Body of pancreas (tissue), 4 donors: ENCODE data around the gene EDIL3. TPM values are rescaled to one million over a fixed set of nuclear protein-coding genes. Genes with fewer than 3 reads are reported as not detected.

Source experiments
- ATAC-seq: fragments of 150-250 bp; one replicate; pipeline ENCODE4 v1.9.1; 2016
- DNase-seq, 4 donors: peaks; one replicate each; pipeline ENCODE4 v3.0.0-alpha.2; 2019
- H3K27ac ChIP-seq, 4 donors: fragments of 200-600 bp; sonication (generic); 1 replicate in 3 of 4; 2 replicates in 1 of 4; pipeline versions ENCODE4 v1.5.1 to v1.6.1; 2016 to 2019; ENCODE audit warnings: mild to moderate bottlenecking in 1 of 4, mixed read lengths in 1 of 4, moderate library complexity in 1 of 4
- H3K27me3 ChIP-seq, 2 donors: fragments of 200-600 bp; sonication (generic); one replicate each; pipeline ENCODE4 v1.6.0; 2016; ENCODE audit warnings: mild to moderate bottlenecking in 1 of 2
- H3K36me3 ChIP-seq, 2 donors: fragments of 200-600 bp; sonication (generic); replicated peaks in 1 of 2; 2 replicates each; pipeline ENCODE4 v1.5.1; 2016; ENCODE audit warnings: low read depth in 2 of 2; ENCODE audit not compliant: insufficient read depth in 1 of 2
- H3K4me1 ChIP-seq: fragments of 200-600 bp; sonication (generic); one replicate; pipeline ENCODE4 v1.6.0; 2016
- H3K4me3 ChIP-seq, 2 donors: fragments of 200-600 bp; sonication (generic); 1 replicate in 1 of 2; 2 replicates in 1 of 2; pipeline ENCODE4 v1.5.1; 2016 to 2019
- H3K9me3 ChIP-seq, 3 donors: fragments of 200-600 bp; sonication (generic); 1 replicate in 2 of 3; 2 replicates in 1 of 3; pipeline ENCODE4 v1.5.1; 2016
- POLR2A ChIP-seq, 3 donors: fragments of 450-650 bp; IDR thresholded peaks; one replicate each; pipeline ENCODE4 v1.6.1; 2016; ENCODE audit warnings: antibody characterized with exemption in 3 of 3, mild to moderate bottlenecking in 2 of 3
- WGBS, 2 donors: methylation state at CpG; one replicate each; pipeline ENCODE4 v1.1.5; 2017; 5-methylcytosine and 5-hydroxymethylcytosine counted together
- intact Hi-C: fragments of 100-400 bp; cut with DNase I; formaldehyde crosslinking; loops from one replicate; pipeline ENCODE4 v1.15.1; 2023
- total RNA-seq, 2 donors: library from RNA; depleted of rRNA; stranded (reverse); fragments of >200 nt; gene quantifications; one replicate each; pipeline ENCODE4 v1.1.0, GENCODE V29; 2016
- TF ChIP-seq, protein P1 (sequence below), 7 experiments: fragments of 450-650 bp in 4 of 7; fragments of 200-600 bp in 3 of 7; sonication (generic) in 3 of 7; IDR thresholded peaks; one replicate each; pipeline ENCODE4 v1.5.1; 2016 to 2019; ENCODE audit warnings: antibody characterized with exemption in 7 of 7

EDIL3 gene
- total RNA-seq, 2 donors from 2014 or later: 2.3 to 4.7 TPM

DNA sequence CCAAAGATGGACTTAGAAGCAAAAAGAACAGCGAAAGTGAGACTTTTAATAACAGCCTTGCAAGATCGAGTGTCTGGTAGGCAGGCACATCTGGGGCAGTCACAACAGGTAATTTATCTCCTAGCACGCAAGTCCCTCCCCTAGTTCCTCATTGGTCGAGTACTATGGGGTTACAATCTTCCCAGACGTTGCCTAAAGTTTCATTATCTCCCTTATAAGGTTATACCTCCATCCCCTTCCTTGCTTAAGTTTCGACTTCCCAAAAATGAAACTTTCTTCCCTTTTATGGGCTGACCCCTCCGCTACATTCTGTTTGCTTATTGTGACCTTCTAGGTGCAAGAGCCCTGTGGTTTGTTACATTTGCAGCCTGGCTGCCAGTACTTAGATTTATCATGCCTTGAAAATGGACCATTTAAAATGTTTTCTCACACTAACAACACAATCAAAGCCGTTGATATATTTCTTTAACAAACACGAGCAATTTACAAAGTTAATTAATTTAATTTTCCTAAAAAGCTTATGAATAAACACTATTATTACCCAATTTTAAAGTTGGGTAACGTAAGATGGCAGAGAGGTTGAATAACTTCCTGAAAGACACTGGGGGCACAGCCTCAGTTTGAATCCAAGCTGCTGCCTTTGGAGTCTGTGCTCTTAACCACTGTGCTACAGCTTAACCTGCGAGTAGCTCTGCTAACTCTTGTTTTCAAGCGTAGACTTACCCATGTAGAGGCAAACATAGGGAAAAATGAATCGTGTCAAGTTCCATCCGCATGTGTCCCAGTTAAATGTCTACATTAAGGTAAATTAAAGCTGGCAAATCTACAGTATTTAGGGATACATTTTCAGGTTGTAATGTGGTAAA lies 91.7 kb downstream of the EDIL3 start:
- Histone ChIP-seq H3K27me3 (no peaks in the 10 kb centered on the region), H3K36me3 (no peaks in the 10 kb centered on the region), H3K27ac (no peak overlapping the region), H3K9me3 (no peaks in the 10 kb centered on the region), H3K4me3 (no peak overlapping the region), H3K4me1 (no peaks in the 10 kb centered on the region)
- 60 to 61% methylated on average over 14 of the region's 14 CpGs for WGBS, 2 donors
- no peak for ATAC-seq
- TF ChIP-seq, protein P1, sequence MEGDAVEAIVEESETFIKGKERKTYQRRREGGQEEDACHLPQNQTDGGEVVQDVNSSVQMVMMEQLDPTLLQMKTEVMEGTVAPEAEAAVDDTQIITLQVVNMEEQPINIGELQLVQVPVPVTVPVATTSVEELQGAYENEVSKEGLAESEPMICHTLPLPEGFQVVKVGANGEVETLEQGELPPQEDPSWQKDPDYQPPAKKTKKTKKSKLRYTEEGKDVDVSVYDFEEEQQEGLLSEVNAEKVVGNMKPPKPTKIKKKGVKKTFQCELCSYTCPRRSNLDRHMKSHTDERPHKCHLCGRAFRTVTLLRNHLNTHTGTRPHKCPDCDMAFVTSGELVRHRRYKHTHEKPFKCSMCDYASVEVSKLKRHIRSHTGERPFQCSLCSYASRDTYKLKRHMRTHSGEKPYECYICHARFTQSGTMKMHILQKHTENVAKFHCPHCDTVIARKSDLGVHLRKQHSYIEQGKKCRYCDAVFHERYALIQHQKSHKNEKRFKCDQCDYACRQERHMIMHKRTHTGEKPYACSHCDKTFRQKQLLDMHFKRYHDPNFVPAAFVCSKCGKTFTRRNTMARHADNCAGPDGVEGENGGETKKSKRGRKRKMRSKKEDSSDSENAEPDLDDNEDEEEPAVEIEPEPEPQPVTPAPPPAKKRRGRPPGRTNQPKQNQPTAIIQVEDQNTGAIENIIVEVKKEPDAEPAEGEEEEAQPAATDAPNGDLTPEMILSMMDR (IDR thresholded peaks at IDR 0.05): no peak
- no peak for TF ChIP-seq POLR2A (IDR thresholded peaks at IDR 0.05)
- intact Hi-C loops: no loop called here
- DNase-seq: no peak

GRCh38 chr5:84292000-84292642 lies 92.6 kb downstream of the EDIL3 start:
- intact Hi-C loops: no loop called here
- no peaks in the 10 kb centered on the region for H3K27me3 ChIP-seq
- ATAC-seq: no peak

GRCh38 chr5:84290673-84291072 lies 94.0 kb downstream of the EDIL3 start:
- Histone ChIP-seq H3K27me3 (no peaks in the 10 kb centered on the region), H3K9me3 (no peaks in the 10 kb centered on the region), H3K36me3 (no peaks in the 10 kb centered on the region), H3K4me3 (no peak overlapping the region), H3K4me1 (no peaks in the 10 kb centered on the region), H3K27ac (no peak overlapping the region)
- WGBS, 2 donors: 68 to 72% methylated on average over 2 of the region's 2 CpGs
- no peak for TF ChIP-seq POLR2A (IDR thresholded peaks at IDR 0.05)
- TF ChIP-seq, protein P1 (IDR thresholded peaks at IDR 0.05): no peak
- no peak for DNase-seq
- intact Hi-C loops: no loop called here
- no peak for ATAC-seq

More at GRCh38 chr5:84292000-84292642, 92.6 kb downstream of the EDIL3 start:
- no peak overlapping the region for H3K4me3 ChIP-seq
- no peaks in the 10 kb centered on the region for H3K36me3 ChIP-seq
- 84 to 94% methylated on average over 1 of the region's 1 CpG for WGBS, 2 donors
- H3K4me1 ChIP-seq: no peaks in the 10 kb centered on the region
- no peak overlapping the region for H3K27ac ChIP-seq
- no peak for DNase-seq
- H3K9me3 ChIP-seq: no peaks in the 10 kb centered on the region
- no peak for TF ChIP-seq POLR2A (IDR thresholded peaks at IDR 0.05)
- TF ChIP-seq, protein P1 (IDR thresholded peaks at IDR 0.05): no peak

DNA sequence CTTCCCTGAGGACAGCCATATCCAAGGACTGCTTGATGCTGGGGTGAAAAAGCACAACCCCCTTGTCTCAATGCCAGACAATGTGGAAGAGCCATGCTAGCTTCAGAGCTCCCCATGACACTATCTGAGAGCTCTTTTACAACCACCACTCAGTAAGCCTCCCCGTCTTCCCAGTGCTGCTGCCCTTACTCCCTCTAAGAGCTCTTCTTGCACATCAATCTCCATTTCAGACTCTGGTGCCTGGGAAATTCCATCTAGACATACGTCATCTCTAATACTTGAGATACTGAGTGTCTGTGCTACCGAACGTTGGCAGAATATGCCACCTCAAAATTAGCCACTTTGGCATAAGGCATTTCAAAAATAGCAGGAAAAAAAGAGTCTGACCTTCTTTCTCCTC lies 94.5 kb downstream of the EDIL3 start:
- no peak for ATAC-seq
- intact Hi-C loops: no loop called here
- 51 to 63% methylated on average over 4 of the region's 4 CpGs for WGBS, 2 donors

More for the DNA sequence above, 94.5 kb downstream of the EDIL3 start:
- Histone ChIP-seq H3K4me3 (no peak overlapping the region), H3K27ac (no peak overlapping the region), H3K27me3 (no peaks in the 10 kb centered on the region), H3K36me3 (no peaks in the 10 kb centered on the region), H3K9me3 (no peaks in the 10 kb centered on the region), H3K4me1 (no peaks in the 10 kb centered on the region)
- TF ChIP-seq, protein P1 (IDR thresholded peaks at IDR 0.05): no peak
- no peak for TF ChIP-seq POLR2A (IDR thresholded peaks at IDR 0.05)
- DNase-seq: no peak
